ENCODE data around the gene CYP4A11.
"Not testable (repeated sequence)": the region's sequence is repeated elsewhere in the genome, so short reads cannot be mapped to it uniquely, and the experiment has no call there.

The CYP4A11 gene

GRCh38 chr1:46903481-46903880 lies 37.8 kb downstream of the CYP4A11 start:
- DNase-seq = no peak

GRCh38 chr1:46900401-46900800 lies 40.9 kb downstream of the CYP4A11 start:
- no peak for DNase-seq

- not testable (repeated sequence) for DNase-seq
Observed at GRCh38 chr1:46881656-46882055, 59.6 kb downstream of the CYP4A11 start.
